DND-41 (cell line): ENCODE results near the gene SDK2.

ENCODE experiments used
- ATAC-seq: fragments of 200-7000 bp; cut with Tn5 transposase; 3 replicates; pipeline ENCODE4 v1.9.1; 2021; ENCODE audit warnings: low read depth; ENCODE audit not compliant: insufficient read depth
- DNase-seq: peaks from one replicate; pipeline ENCODE4 v3.0.0-alpha.2; 2020
- H2AFZ ChIP-seq: 2 replicates; pipeline ENCODE4 v1.6.0; 2012; ENCODE audit warnings: low read depth, low read length
- H3K27ac ChIP-seq: 2 replicates; pipeline ENCODE4 v1.5.1; 2012; ENCODE audit warnings: low read length, inconsistent platforms
- H3K27me3 ChIP-seq: fragments of 200-600 bp; sonication (generic); 2 replicates; pipeline ENCODE4 v1.6.0; 2012; ENCODE audit warnings: low read length, mild to moderate bottlenecking, inconsistent platforms; ENCODE audit not compliant: insufficient read depth, poor library complexity
- H3K36me3 ChIP-seq: 2 replicates; pipeline ENCODE4 v1.5.1; 2012; ENCODE audit warnings: low read length, inconsistent platforms; ENCODE audit not compliant: insufficient read depth
- H3K4me1 ChIP-seq: 2 replicates; pipeline ENCODE4 v1.5.1; 2012; ENCODE audit warnings: mild to moderate bottlenecking, low read length; ENCODE audit not compliant: insufficient read depth
- H3K4me2 ChIP-seq: 2 replicates; pipeline ENCODE4 v1.6.0; 2012; ENCODE audit warnings: mild to moderate bottlenecking, moderate library complexity, low read length, inconsistent platforms; ENCODE audit not compliant: insufficient read depth
- H3K4me3 ChIP-seq, 2 experiments: fragments of 200-600 bp in 1 of 2; shearing (Covaris generic) in 1 of 2; 2 replicates each; pipeline ENCODE4 v1.5.1; 2012 to 2016; ENCODE audit warnings: inconsistent platforms in 2 of 2, low read length in 2 of 2, mild to moderate bottlenecking in 2 of 2, low read depth in 1 of 2, moderate library complexity in 1 of 2
- H3K79me2 ChIP-seq: 2 replicates; pipeline ENCODE4 v1.6.0; 2012; ENCODE audit warnings: low read length, inconsistent platforms; ENCODE audit not compliant: insufficient read depth
- H3K9ac ChIP-seq: 2 replicates; pipeline ENCODE4 v1.6.0; 2012; ENCODE audit warnings: low read depth, mild to moderate bottlenecking, inconsistent platforms, low read length, moderate library complexity
- H3K9me3 ChIP-seq: 2 replicates; pipeline ENCODE4 v1.5.1; 2012; ENCODE audit warnings: low read length, moderate library complexity, mild to moderate bottlenecking, inconsistent platforms; ENCODE audit not compliant: insufficient read depth, severe bottlenecking
- H4K20me1 ChIP-seq: 2 replicates; pipeline ENCODE4 v1.6.0; 2012; ENCODE audit warnings: low read length; ENCODE audit not compliant: insufficient read depth
- CTCF ChIP-seq: IDR thresholded peaks from 2 replicates; pipeline ENCODE4 v1.5.1; 2012; ENCODE audit warnings: borderline replicate concordance, low read length, moderate library complexity, mild to moderate bottlenecking; ENCODE audit not compliant: poor library complexity, severe bottlenecking; ENCODE audit errors: extremely low read depth
- EZH2 ChIP-seq: IDR thresholded peaks from 3 replicates; pipeline ENCODE4 v1.6.1; 2012; ENCODE audit warnings: borderline replicate concordance, low read depth, mild to moderate bottlenecking, moderate library complexity, low read length, inconsistent platforms; ENCODE audit not compliant: severe bottlenecking

SDK2 gene

GRCh38 chr17:73297934-73298861, 346.0 kb downstream of the SDK2 start:
- H3K27ac ChIP-seq: no peak overlapping the region
- H3K4me1 ChIP-seq: no peaks in the 10 kb centered on the region
- H3K79me2 ChIP-seq: no peaks in the 10 kb centered on the region
- no peaks in the 10 kb centered on the region for H3K9me3 ChIP-seq
- DNase-seq (no peak), ATAC-seq (no peak)
- no peaks in the 10 kb centered on the region for H3K27me3 ChIP-seq
- no peak overlapping the region for H3K9ac ChIP-seq
- no peak overlapping the region for H3K4me2 ChIP-seq
- H4K20me1 ChIP-seq: 0 out of 2 replicates have a peak, but pooled peaks cover 4% of the 10 kb centered on the region
- TF ChIP-seq EZH2 (no peak), CTCF (no peak)
- no peak overlapping the region for H3K4me3 ChIP-seq
- H3K36me3 ChIP-seq: no peaks in the 10 kb centered on the region
- H2AFZ ChIP-seq: no peak overlapping the region

GRCh38 chr17:73293480-73293911, 350.7 kb downstream of the SDK2 start:
- H3K9ac ChIP-seq: no peak overlapping the region
- no peaks in the 10 kb centered on the region for H3K4me1 ChIP-seq
- DNase-seq (no peak), ATAC-seq (no peak)
- no peaks in the 10 kb centered on the region for H3K9me3 ChIP-seq
- no peak overlapping the region for H3K4me2 ChIP-seq
- no peaks in the 10 kb centered on the region for H3K79me2 ChIP-seq
- H3K27ac ChIP-seq: no peak overlapping the region
- TF ChIP-seq EZH2 (no peak), CTCF (no peak)
- H2AFZ ChIP-seq: no peak overlapping the region
- H3K4me3 ChIP-seq: no peak overlapping the region
- no peaks in the 10 kb centered on the region for H3K27me3 ChIP-seq
- H3K36me3 ChIP-seq: no peaks in the 10 kb centered on the region
- H4K20me1 ChIP-seq: peaks cover 2% of the 10 kb centered on the region; the same call in 1 of the 2 replicates

DNA sequence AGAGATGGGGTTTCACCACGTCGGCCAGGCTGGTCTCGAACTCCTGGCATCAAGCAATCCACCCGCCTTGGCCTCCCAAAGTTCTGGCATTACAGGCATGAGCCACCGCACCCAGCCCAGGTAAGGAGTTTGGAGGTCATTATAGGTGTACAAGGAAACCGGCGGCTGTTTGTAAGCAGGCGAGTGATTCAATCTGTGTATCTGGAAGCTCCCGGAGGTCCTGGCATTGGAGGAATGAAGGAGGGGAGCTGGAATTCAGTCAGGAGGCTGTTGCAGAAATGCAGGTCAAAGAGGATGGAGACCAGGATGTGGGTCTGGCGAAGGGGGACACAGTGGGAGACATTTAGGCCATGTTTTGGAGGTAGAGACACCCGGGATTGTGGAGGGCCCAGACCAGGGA, 351.2 kb downstream of the SDK2 start:
- no peaks in the 10 kb centered on the region for H3K27me3 ChIP-seq
- H3K36me3 ChIP-seq: no peaks in the 10 kb centered on the region
- H3K9me3 ChIP-seq: no peaks in the 10 kb centered on the region
- ATAC-seq (no peak), DNase-seq (no peak)
- no peak overlapping the region for H3K9ac ChIP-seq
- no peak for TF ChIP-seq CTCF
- no peak for TF ChIP-seq EZH2
- H4K20me1 ChIP-seq: peaks cover 2% of the 10 kb centered on the region; the same call in 1 of the 2 replicates
- no peaks in the 10 kb centered on the region for H3K4me1 ChIP-seq
- no peak overlapping the region for H3K27ac ChIP-seq
- H2AFZ ChIP-seq: no peak overlapping the region
- H3K4me2 ChIP-seq: no peak overlapping the region
- H3K4me3 ChIP-seq: no peak overlapping the region
- no peaks in the 10 kb centered on the region for H3K79me2 ChIP-seq
